HL-60 (cell line): Measurements from ENCODE around the gene ZBED3.

Experiments
- DNase-seq, 2 experiments: peaks; one replicate each; pipeline ENCODE4 v3.0.0-alpha.2; 2010 to 2020; ENCODE audit warnings: low read depth in 1 of 2, low spot score in 1 of 2
- H3K27ac ChIP-seq: fragments of 250-450 bp; sonication (Bioruptor Pico); replicated peaks from 2 replicates; pipeline ENCODE4 v1.5.1; 2020; ENCODE audit warnings: mild to moderate bottlenecking, moderate library complexity
- H3K27me3 ChIP-seq: fragments of 250-450 bp; sonication (Bioruptor Pico); 2 replicates; pipeline ENCODE4 v1.5.1; 2021; ENCODE audit warnings: mild to moderate bottlenecking, moderate library complexity; ENCODE audit not compliant: insufficient read depth, poor library complexity, severe bottlenecking
- H3K4me3 ChIP-seq: replicated peaks from 2 replicates; pipeline ENCODE4 v1.5.1; 2011; ENCODE audit warnings: mild to moderate bottlenecking, control low read depth, low read length; ENCODE audit not compliant: insufficient read depth
- GABPA ChIP-seq: IDR thresholded peaks from 2 replicates; pipeline ENCODE4 v1.6.1; 2012; ENCODE audit warnings: low read depth
- POLR2AphosphoS5 ChIP-seq: IDR thresholded peaks from 2 replicates; pipeline ENCODE4 v1.6.1; 2012; ENCODE audit warnings: low read depth
- SPI1 ChIP-seq: IDR thresholded peaks from 2 replicates; pipeline ENCODE4 v1.6.1; 2012; ENCODE audit warnings: low read depth, mild to moderate bottlenecking, borderline replicate concordance
- TF ChIP-seq, protein P1 (sequence below): IDR thresholded peaks from 2 replicates; pipeline ENCODE4 v1.6.1; 2012; ENCODE audit warnings: low read depth; ENCODE audit not compliant: insufficient replicate concordance
- TF ChIP-seq, protein P2 (sequence below): IDR thresholded peaks from one replicate; pipeline ENCODE4 v1.5.1; 2011; ENCODE audit warnings: low read length, control low read depth, inconsistent platforms; ENCODE audit not compliant: insufficient read depth

The ZBED3 gene

DNA sequence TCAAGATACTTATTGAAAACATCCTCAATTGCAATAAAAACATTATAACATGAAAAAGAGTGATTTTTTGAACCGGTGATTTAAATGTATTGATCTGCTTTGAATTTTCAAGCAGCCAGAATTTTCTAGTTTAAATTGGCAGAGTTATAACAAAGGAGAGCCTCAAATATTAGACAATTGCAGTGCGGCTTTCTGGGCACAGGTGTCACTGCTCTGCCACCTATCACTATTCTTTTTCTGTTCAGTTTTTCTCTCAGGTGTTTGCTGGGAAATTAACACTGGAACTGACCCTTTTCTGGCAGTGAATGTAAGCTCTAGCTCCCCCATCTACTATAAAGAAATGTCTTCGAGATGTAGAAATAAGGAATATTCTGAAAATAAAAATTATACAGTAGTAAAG lies 23.0 kb downstream of the ZBED3 start:
- DNase-seq, result no peak
- Histone ChIP-seq H3K27me3 (no peaks in the 10 kb centered on the region), H3K4me3 (no peak overlapping the region), H3K27ac (no peak overlapping the region)
- TF ChIP-seq SPI1 (no peak), POLR2AphosphoS5 (no peak), GABPA (no peak)
- TF ChIP-seq, protein P1, sequence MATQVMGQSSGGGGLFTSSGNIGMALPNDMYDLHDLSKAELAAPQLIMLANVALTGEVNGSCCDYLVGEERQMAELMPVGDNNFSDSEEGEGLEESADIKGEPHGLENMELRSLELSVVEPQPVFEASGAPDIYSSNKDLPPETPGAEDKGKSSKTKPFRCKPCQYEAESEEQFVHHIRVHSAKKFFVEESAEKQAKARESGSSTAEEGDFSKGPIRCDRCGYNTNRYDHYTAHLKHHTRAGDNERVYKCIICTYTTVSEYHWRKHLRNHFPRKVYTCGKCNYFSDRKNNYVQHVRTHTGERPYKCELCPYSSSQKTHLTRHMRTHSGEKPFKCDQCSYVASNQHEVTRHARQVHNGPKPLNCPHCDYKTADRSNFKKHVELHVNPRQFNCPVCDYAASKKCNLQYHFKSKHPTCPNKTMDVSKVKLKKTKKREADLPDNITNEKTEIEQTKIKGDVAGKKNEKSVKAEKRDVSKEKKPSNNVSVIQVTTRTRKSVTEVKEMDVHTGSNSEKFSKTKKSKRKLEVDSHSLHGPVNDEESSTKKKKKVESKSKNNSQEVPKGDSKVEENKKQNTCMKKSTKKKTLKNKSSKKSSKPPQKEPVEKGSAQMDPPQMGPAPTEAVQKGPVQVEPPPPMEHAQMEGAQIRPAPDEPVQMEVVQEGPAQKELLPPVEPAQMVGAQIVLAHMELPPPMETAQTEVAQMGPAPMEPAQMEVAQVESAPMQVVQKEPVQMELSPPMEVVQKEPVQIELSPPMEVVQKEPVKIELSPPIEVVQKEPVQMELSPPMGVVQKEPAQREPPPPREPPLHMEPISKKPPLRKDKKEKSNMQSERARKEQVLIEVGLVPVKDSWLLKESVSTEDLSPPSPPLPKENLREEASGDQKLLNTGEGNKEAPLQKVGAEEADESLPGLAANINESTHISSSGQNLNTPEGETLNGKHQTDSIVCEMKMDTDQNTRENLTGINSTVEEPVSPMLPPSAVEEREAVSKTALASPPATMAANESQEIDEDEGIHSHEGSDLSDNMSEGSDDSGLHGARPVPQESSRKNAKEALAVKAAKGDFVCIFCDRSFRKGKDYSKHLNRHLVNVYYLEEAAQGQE, result no peak
- TF ChIP-seq, protein P2, sequence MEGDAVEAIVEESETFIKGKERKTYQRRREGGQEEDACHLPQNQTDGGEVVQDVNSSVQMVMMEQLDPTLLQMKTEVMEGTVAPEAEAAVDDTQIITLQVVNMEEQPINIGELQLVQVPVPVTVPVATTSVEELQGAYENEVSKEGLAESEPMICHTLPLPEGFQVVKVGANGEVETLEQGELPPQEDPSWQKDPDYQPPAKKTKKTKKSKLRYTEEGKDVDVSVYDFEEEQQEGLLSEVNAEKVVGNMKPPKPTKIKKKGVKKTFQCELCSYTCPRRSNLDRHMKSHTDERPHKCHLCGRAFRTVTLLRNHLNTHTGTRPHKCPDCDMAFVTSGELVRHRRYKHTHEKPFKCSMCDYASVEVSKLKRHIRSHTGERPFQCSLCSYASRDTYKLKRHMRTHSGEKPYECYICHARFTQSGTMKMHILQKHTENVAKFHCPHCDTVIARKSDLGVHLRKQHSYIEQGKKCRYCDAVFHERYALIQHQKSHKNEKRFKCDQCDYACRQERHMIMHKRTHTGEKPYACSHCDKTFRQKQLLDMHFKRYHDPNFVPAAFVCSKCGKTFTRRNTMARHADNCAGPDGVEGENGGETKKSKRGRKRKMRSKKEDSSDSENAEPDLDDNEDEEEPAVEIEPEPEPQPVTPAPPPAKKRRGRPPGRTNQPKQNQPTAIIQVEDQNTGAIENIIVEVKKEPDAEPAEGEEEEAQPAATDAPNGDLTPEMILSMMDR, result no peak

DNA sequence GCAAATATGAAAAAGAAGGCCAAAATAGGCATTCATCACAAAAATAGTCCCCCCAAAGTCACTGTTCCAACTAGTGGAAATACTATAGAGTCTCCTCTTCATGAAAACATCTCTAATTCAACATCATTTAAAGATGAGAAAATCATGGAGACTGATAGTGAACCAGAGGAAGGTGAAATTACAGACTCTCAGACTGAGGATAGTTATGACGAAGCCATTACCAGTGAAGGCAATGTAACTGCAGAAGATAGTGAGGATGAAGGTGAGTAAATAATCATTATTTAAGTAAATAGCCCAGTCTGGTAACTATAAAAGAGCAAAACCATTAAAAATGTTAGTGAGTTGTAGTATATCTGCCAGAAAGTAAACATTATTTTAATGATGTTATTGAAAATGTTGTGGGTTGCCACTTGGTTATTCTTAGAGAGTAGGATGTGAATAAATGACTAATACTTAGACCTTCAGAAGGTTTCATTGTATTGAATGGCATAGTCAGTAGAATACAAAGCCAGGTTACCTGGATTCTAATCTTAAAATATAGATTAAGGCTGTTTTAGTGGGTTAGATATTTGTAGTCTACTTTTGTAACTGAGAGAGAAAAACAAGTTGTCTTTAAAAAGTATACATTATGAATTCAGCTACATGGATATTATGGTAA lies 40.5 kb downstream of the ZBED3 start:
- TF ChIP-seq, protein P1, result no peak
- TF ChIP-seq GABPA (no peak), SPI1 (no peak), POLR2AphosphoS5 (no peak)
- TF ChIP-seq, protein P2, result no peak
- no peak for DNase-seq
- no peak overlapping the region for H3K27ac ChIP-seq
- H3K4me3 ChIP-seq, result no peak overlapping the region
- H3K27me3 ChIP-seq, result no peaks in the 10 kb centered on the region

DNA sequence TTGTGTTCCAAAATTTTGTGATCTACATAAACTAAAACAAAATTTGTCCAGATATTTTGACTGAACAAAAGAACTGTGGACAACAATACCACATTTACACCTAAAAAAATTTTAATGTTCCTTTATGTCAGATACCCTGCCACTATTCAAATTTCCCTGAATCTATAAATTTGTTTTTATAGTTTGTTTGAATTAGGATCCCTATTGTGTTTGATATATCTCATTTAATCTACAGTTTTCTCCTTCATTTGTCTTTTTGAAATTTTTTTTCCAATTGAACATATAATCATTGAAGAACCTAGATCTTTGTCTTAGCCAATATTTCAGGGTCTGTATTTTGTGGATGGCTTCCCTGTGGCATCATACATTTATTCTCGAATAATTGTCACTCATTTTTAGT lies 51.1 kb downstream of the ZBED3 start:
- TF ChIP-seq GABPA (no peak), SPI1 (no peak), POLR2AphosphoS5 (no peak)
- TF ChIP-seq, protein P1, result no peak
- TF ChIP-seq, protein P2, result no peak
- no peak for DNase-seq
- Histone ChIP-seq H3K27ac (no peak overlapping the region), H3K4me3 (no peak overlapping the region), H3K27me3 (no peaks in the 10 kb centered on the region)
